ENCODE measurements around the gene SLAIN1. TPM values are rescaled to one million over a fixed set of nuclear protein-coding genes. Genes with fewer than 3 reads are reported as not detected.

Gene SLAIN1
- total and polyA plus RNA-seq, 2 donors from 2014 or later: 6.0 to 12.4 TPM

GRCh38 chr13:77720988-77721387, 23.5 kb downstream of the SLAIN1 start:
- H3K9me3 ChIP-seq (ENCODE audit: control insufficient read depth in 2 of 3, insufficient read depth in 1 of 3, low read length in 3 of 3): no peaks in the 10 kb centered on the region
- TF ChIP-seq, protein P1, sequence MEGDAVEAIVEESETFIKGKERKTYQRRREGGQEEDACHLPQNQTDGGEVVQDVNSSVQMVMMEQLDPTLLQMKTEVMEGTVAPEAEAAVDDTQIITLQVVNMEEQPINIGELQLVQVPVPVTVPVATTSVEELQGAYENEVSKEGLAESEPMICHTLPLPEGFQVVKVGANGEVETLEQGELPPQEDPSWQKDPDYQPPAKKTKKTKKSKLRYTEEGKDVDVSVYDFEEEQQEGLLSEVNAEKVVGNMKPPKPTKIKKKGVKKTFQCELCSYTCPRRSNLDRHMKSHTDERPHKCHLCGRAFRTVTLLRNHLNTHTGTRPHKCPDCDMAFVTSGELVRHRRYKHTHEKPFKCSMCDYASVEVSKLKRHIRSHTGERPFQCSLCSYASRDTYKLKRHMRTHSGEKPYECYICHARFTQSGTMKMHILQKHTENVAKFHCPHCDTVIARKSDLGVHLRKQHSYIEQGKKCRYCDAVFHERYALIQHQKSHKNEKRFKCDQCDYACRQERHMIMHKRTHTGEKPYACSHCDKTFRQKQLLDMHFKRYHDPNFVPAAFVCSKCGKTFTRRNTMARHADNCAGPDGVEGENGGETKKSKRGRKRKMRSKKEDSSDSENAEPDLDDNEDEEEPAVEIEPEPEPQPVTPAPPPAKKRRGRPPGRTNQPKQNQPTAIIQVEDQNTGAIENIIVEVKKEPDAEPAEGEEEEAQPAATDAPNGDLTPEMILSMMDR (IDR thresholded peaks at IDR 0.05; ENCODE audit: borderline replicate concordance, extremely low read depth, insufficient read depth): no peak
- DNase-seq: no peak
- no peak overlapping the region for H3K4me3 ChIP-seq (ENCODE audit: low read length in 3 of 3)
- no peaks in the 10 kb centered on the region for H3K4me1 ChIP-seq (ENCODE audit: control insufficient read depth in 2 of 3, insufficient read depth in 2 of 3, low read depth in 1 of 3, low read length in 3 of 3)
- no peak for FAIRE-seq
- intact Hi-C loops (cut with DNase I): no loop called here
- no peak overlapping the region for H3K27ac ChIP-seq (ENCODE audit: low read depth in 2 of 2, low read length in 2 of 2)
- H3K9ac ChIP-seq (ENCODE audit: low read length in 3 of 3): no peak overlapping the region
- no peaks in the 10 kb centered on the region for H3K27me3 ChIP-seq (ENCODE audit: control insufficient read depth, insufficient read depth, low read length)
- H3K36me3 ChIP-seq (ENCODE audit: control insufficient read depth in 2 of 3, insufficient read depth in 3 of 3, low read length in 3 of 3): no peaks in the 10 kb centered on the region

DNA sequence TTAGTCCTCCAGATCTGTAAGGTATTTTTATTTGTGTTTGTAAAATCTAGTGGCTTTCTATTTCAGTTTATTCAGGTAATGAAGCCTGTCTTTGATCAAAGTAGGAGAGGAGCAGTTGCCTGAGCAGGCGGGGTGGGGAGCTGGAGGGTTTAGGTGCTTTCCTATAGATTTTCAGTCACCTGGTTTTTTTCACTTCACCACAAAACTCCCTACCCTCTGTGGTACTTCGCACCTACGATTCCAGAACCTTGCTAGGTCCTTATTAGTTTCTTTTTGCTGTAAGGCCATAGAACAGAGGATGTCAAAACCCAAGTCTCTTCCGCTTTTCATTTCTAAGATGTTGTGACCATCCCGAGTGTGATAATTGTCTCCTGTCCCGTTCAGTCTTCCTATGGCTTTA, 26.6 kb downstream of the SLAIN1 start:
- DNase-seq (no peak), FAIRE-seq (no peak)
- no peak overlapping the region for H3K27ac ChIP-seq (ENCODE audit: low read depth in 2 of 2, low read length in 2 of 2)
- H3K4me3 ChIP-seq (ENCODE audit: low read length in 3 of 3): no peak overlapping the region
- H3K4me1 ChIP-seq (ENCODE audit: control insufficient read depth in 2 of 3, insufficient read depth in 2 of 3, low read depth in 1 of 3, low read length in 3 of 3): no peaks in the 10 kb centered on the region
- no peaks in the 10 kb centered on the region for H3K27me3 ChIP-seq (ENCODE audit: control insufficient read depth, insufficient read depth, low read length)
- TF ChIP-seq, protein P1 (IDR thresholded peaks at IDR 0.05; ENCODE audit: borderline replicate concordance, extremely low read depth, insufficient read depth): no peak
- no peaks in the 10 kb centered on the region for H3K9me3 ChIP-seq (ENCODE audit: control insufficient read depth in 2 of 3, insufficient read depth in 1 of 3, low read length in 3 of 3)
- H3K36me3 ChIP-seq (ENCODE audit: control insufficient read depth in 2 of 3, insufficient read depth in 3 of 3, low read length in 3 of 3): peaks cover 0 to 2% (median 0%) of the 10 kb centered on the region in 3 donors
- no peak overlapping the region for H3K9ac ChIP-seq (ENCODE audit: low read length in 3 of 3)
- intact Hi-C loops (cut with DNase I): no loop called here

DNA sequence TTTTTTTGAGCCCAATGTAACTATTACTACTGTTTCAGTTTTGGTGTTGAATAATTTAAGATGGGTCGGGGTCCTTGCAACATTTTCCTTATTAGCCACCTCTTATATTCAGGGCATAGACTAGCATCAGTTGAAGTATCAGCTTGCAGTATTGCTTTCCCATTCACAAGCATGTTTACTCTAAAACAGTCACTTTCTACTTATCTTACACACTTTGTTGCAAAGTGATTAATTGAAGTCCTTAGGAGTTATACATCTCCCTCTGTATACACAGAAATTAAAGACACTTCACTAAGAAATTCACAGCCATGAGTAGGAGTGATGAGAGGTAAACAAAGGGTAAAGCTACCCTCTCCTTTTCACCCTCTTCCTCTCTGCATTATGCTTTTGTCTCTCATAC, 27.6 kb downstream of the SLAIN1 start:
- no peaks in the 10 kb centered on the region for H3K27me3 ChIP-seq (ENCODE audit: control insufficient read depth, insufficient read depth, low read length)
- H3K4me1 ChIP-seq (ENCODE audit: control insufficient read depth in 2 of 3, insufficient read depth in 2 of 3, low read depth in 1 of 3, low read length in 3 of 3): no peaks in the 10 kb centered on the region
- H3K4me3 ChIP-seq (ENCODE audit: low read length in 3 of 3): no peak overlapping the region
- FAIRE-seq: no peak
- intact Hi-C loops (cut with DNase I): no loop called here
- peaks cover 0 to 2% (median 0%) of the 10 kb centered on the region in 3 donors for H3K36me3 ChIP-seq (ENCODE audit: control insufficient read depth in 2 of 3, insufficient read depth in 3 of 3, low read length in 3 of 3)
- no peak overlapping the region for H3K27ac ChIP-seq (ENCODE audit: low read depth in 2 of 2, low read length in 2 of 2)
- H3K9ac ChIP-seq (ENCODE audit: low read length in 3 of 3): no peak overlapping the region
- TF ChIP-seq, protein P1 (IDR thresholded peaks at IDR 0.05; ENCODE audit: borderline replicate concordance, extremely low read depth, insufficient read depth): no peak
- H3K9me3 ChIP-seq (ENCODE audit: control insufficient read depth in 2 of 3, insufficient read depth in 1 of 3, low read length in 3 of 3): no peaks in the 10 kb centered on the region
- peak in 2 of 5 donors; percentile 52 to 68 for DNase-seq

Data from kidney (tissue), 14 donors.